ENCODE data around the gene TRIP4.

Gene TRIP4

DNA sequence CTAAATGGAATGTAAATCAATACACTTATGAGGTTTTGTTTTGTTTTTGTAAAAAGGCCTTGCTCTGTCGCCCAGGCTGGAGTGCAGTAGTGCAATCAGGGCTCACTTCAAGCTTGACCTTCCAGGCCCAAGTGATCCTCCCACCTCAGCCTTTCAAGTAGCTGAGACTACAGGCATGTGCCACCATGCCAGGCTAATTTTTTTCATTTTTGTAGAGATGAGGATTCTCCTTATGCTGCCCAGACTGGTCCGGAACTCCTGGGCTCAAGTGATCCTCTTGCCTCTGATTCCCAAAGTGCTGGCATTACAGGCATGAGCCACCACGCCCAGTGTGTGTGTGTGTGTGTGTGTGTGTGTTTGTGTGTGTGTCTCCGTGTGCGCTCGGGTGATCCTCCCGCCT lies 1.3 kb upstream of the TRIP4 start:
- TF ChIP-seq NFIC (IDR thresholded peaks at IDR 0.05) (no peak), MAX (IDR thresholded peaks at IDR 0.05) (no peak), ZBTB7A (IDR thresholded peaks at IDR 0.05; ENCODE audit: low read depth) (no peak), RAD21 (IDR thresholded peaks at IDR 0.05; ENCODE audit: low read depth) (no peak), EP300 (IDR thresholded peaks at IDR 0.05; ENCODE audit: borderline replicate concordance) (no peak), YY1 (IDR thresholded peaks at IDR 0.05; ENCODE audit: low read depth) (no peak), FOXM1 (IDR thresholded peaks at IDR 0.05; ENCODE audit: borderline replicate concordance, low read depth) (no peak), EGR1 (IDR thresholded peaks at IDR 0.05) (no peak), TAF1 (IDR thresholded peaks at IDR 0.05; ENCODE audit: low read depth) (no peak), TCF12 (IDR thresholded peaks at IDR 0.05; ENCODE audit: low read depth) (no peak), TEAD4 (IDR thresholded peaks at IDR 0.05) (no peak), CEBPB (IDR thresholded peaks at IDR 0.05) (no peak)
- TF ChIP-seq, protein P1, sequence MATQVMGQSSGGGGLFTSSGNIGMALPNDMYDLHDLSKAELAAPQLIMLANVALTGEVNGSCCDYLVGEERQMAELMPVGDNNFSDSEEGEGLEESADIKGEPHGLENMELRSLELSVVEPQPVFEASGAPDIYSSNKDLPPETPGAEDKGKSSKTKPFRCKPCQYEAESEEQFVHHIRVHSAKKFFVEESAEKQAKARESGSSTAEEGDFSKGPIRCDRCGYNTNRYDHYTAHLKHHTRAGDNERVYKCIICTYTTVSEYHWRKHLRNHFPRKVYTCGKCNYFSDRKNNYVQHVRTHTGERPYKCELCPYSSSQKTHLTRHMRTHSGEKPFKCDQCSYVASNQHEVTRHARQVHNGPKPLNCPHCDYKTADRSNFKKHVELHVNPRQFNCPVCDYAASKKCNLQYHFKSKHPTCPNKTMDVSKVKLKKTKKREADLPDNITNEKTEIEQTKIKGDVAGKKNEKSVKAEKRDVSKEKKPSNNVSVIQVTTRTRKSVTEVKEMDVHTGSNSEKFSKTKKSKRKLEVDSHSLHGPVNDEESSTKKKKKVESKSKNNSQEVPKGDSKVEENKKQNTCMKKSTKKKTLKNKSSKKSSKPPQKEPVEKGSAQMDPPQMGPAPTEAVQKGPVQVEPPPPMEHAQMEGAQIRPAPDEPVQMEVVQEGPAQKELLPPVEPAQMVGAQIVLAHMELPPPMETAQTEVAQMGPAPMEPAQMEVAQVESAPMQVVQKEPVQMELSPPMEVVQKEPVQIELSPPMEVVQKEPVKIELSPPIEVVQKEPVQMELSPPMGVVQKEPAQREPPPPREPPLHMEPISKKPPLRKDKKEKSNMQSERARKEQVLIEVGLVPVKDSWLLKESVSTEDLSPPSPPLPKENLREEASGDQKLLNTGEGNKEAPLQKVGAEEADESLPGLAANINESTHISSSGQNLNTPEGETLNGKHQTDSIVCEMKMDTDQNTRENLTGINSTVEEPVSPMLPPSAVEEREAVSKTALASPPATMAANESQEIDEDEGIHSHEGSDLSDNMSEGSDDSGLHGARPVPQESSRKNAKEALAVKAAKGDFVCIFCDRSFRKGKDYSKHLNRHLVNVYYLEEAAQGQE (IDR thresholded peaks at IDR 0.05; ENCODE audit: low read depth) = no peak
- TF ChIP-seq, protein P2, sequence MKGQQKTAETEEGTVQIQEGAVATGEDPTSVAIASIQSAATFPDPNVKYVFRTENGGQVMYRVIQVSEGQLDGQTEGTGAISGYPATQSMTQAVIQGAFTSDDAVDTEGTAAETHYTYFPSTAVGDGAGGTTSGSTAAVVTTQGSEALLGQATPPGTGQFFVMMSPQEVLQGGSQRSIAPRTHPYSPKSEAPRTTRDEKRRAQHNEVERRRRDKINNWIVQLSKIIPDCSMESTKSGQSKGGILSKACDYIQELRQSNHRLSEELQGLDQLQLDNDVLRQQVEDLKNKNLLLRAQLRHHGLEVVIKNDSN (IDR thresholded peaks at IDR 0.05) = no peak

DNA sequence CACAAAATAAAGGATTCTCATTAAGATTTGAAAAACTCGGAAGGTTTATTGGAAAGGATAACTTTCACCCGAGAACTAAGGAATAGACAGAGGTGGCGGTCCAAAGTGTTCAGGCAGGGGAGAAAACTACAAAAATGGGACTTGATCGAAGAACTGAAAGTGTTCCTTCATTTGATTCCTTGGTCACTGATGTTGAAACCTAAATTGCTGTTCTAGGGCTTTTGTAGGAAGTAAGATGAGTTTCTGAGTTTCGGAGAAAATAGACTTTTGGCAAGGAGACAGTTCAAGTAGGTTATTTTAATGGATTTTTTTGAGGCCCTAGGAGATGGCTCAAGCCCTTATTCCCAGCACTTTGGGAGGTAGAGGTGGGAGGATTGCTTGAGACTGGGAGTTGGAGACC lies 1.4 kb downstream of the TRIP4 start:
- TF ChIP-seq RAD21 (IDR thresholded peaks at IDR 0.05; ENCODE audit: low read depth) (no peak), TCF12 (IDR thresholded peaks at IDR 0.05; ENCODE audit: low read depth) (no peak), TEAD4 (IDR thresholded peaks at IDR 0.05) (no peak), YY1 (IDR thresholded peaks at IDR 0.05; ENCODE audit: low read depth) (no peak), FOXM1 (IDR thresholded peaks at IDR 0.05; ENCODE audit: borderline replicate concordance, low read depth) (no peak), EP300 (IDR thresholded peaks at IDR 0.05; ENCODE audit: borderline replicate concordance) (no peak), MAX (IDR thresholded peaks at IDR 0.05) (no peak), ZBTB7A (IDR thresholded peaks at IDR 0.05; ENCODE audit: low read depth) (no peak)
- TF ChIP-seq, protein P1 (IDR thresholded peaks at IDR 0.05; ENCODE audit: low read depth) = no peak
- TF ChIP-seq, protein P2 (IDR thresholded peaks at IDR 0.05) = no peak

DNA sequence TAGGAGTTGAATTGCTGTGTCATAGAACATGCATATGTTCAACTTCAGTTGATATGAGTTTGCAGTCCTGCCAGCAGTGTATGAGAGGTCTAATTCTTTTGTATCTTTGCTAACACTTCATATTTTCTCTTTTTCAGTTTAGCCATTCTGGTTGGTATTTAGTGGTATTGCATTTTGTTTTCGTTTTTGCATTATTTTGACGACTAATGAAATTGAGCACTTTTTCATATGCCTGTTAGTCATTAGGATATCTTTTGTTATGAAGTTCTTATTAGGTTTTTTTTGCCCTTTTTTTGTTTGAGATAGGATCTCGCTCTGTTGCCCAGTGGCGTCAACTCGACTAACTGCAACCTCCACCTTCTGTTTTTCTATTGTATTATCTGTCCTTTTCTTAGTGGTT lies 9.2 kb downstream of the TRIP4 start:
- TF ChIP-seq ZBTB7A (IDR thresholded peaks at IDR 0.05; ENCODE audit: low read depth) = no peak
- TF ChIP-seq, protein P2 (IDR thresholded peaks at IDR 0.05) = no peak
- no peak for TF ChIP-seq TCF12 (IDR thresholded peaks at IDR 0.05; ENCODE audit: low read depth)
- no peak for TF ChIP-seq EGR1 (IDR thresholded peaks at IDR 0.05)
- TF ChIP-seq YY1 (IDR thresholded peaks at IDR 0.05; ENCODE audit: low read depth) = no peak
- no peak for TF ChIP-seq CEBPB (IDR thresholded peaks at IDR 0.05)
- no peak for TF ChIP-seq CREB1 (IDR thresholded peaks at IDR 0.05; ENCODE audit: low read depth)
- TF ChIP-seq RAD21 (IDR thresholded peaks at IDR 0.05; ENCODE audit: low read depth) = no peak
- TF ChIP-seq, protein P1 (IDR thresholded peaks at IDR 0.05; ENCODE audit: low read depth) = no peak

GRCh38 chr15:64398575-64398974 lies 10.9 kb downstream of the TRIP4 start:
- TF ChIP-seq NFIC (IDR thresholded peaks at IDR 0.05) (no peak), CEBPB (IDR thresholded peaks at IDR 0.05) (no peak), TAF1 (IDR thresholded peaks at IDR 0.05; ENCODE audit: low read depth) (no peak), TCF12 (IDR thresholded peaks at IDR 0.05; ENCODE audit: low read depth) (no peak), FOXM1 (IDR thresholded peaks at IDR 0.05; ENCODE audit: borderline replicate concordance, low read depth) (no peak), MAX (IDR thresholded peaks at IDR 0.05) (no peak), YY1 (IDR thresholded peaks at IDR 0.05; ENCODE audit: low read depth) (no peak), ZBTB7A (IDR thresholded peaks at IDR 0.05; ENCODE audit: low read depth) (no peak), TEAD4 (IDR thresholded peaks at IDR 0.05) (no peak), RAD21 (IDR thresholded peaks at IDR 0.05; ENCODE audit: low read depth) (no peak), EGR1 (IDR thresholded peaks at IDR 0.05) (no peak), CREB1 (IDR thresholded peaks at IDR 0.05; ENCODE audit: low read depth) (no peak)
- TF ChIP-seq, protein P2 (IDR thresholded peaks at IDR 0.05) = no peak

All from Ishikawa (cell line).